ENCODE data around the gene LAMA1. TPM values are rescaled to one million over a fixed set of nuclear protein-coding genes. Genes with fewer than 3 reads are reported as not detected.

Gene LAMA1
- total RNA-seq, 1 experiment from 2014 or later = 28.8 TPM

DNA sequence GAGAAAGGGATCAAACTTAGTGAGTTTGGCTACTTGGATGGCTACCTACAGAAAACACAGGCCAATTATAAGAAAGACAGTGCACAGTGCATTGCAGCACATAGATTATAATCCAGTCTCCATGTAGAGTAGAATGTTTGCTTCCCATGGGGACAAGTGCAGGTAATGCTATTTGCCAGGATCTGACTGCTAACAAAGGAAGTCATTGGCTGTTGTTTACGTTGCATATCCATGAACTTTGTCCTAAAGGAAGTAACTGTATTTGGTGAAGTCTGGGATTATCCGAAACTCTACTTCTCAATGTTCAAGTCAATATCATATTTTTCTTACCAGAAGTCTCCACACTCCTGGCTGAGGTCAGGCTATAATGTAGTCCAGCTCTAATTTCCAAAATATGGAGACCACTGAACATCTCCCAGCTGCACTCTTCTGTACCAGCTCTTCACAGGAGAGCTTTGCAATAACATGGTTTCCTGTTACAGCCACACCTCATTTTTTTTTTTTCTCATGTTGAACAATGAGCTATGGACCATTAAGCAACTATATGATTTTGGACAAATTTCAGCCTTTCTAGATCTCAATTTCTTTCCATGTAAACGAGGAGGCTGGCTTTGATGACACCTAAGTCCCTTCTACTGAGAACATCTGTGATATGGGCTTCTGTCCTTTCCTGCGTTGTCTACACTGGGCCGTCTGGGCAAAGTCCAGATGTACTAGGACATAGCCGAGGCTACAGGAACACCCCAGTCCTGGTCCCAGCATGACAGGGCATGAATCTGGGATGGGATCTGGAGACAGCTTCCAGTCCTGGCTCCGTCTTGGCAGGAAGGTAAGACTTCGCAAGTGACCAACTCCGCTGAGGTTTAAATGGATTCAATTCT is 154.8 kb downstream of the LAMA1 start:
- no CpG with 5 or more reads among the region's 9 CpGs for WGBS (ENCODE audit: extremely low coverage, insufficient read length, low lambda C conversion rate)
- Mint-ChIP-seq H3K9me3 (peaks cover 4 to 7% of the 10 kb centered on the region in 2 experiments), H3K4me1 (no peaks in the 10 kb centered on the region), H3K27me3 (ENCODE audit: low read depth) (no peaks in the 10 kb centered on the region; the same call in 1 of the 2 replicates), H3K36me3 (ENCODE audit: insufficient read depth in 1 of 3, low read depth in 3 of 3) (peaks cover 45 to 62% (median 50%) of the 10 kb centered on the region in 3 experiments), H3K4me3 (no peak overlapping the region), H3K27ac (peak overlapping the region in 2 of 3 experiments; percentile 36 to 79; a peak in 4 of 7 replicates)
- Histone ChIP-seq H3K4me1 (ENCODE audit: insufficient read depth, low read length) (no peaks in the 10 kb centered on the region), H2BK20ac (ENCODE audit: low read depth, low read length, poor library complexity, severe bottlenecking) (no peak overlapping the region), H3K4ac (ENCODE audit: low read depth, low read length) (no peak overlapping the region), H2BK12ac (ENCODE audit: insufficient read length, low read depth, low read length) (no peak overlapping the region), H3K4me2 (ENCODE audit: insufficient read depth, insufficient read length, low read length) (no peak overlapping the region), H2AFZ (ENCODE audit: low read length) (no peak overlapping the region), H3K27me3 (ENCODE audit: insufficient read depth, low read length) (no peaks in the 10 kb centered on the region), H2BK15ac (ENCODE audit: low read depth, low read length) (no peak overlapping the region), H4K8ac (replicated peaks; ENCODE audit: insufficient read length, low read depth, low read length) (no peak overlapping the region), H2BK120ac (ENCODE audit: low read depth, low read length, poor library complexity, severe bottlenecking) (no peak overlapping the region), H3K27ac (ENCODE audit: insufficient read length, low read depth, low read length) (no peak overlapping the region), H3T11ph (ENCODE audit: low read length) (no peak overlapping the region), H2AK5ac (ENCODE audit: insufficient read length, low read length) (no peak overlapping the region), H3K79me2 (ENCODE audit: insufficient read depth, low read length) (no peaks in the 10 kb centered on the region), H3K9ac (ENCODE audit: extremely low read depth, insufficient read length, low read length) (no peak overlapping the region), H3K14ac (ENCODE audit: insufficient read depth, low read length) (no peak overlapping the region), H4K91ac (ENCODE audit: insufficient read length, low read depth, low read length) (no peak overlapping the region), H4K20me1 (ENCODE audit: control insufficient read depth, insufficient read depth, insufficient read length) (no peaks in the 10 kb centered on the region), H4K5ac (ENCODE audit: insufficient read length, low read depth, low read length) (no peak overlapping the region), H3K18ac (ENCODE audit: insufficient read length, low read depth, low read length) (no peak overlapping the region), H3K79me1 (ENCODE audit: insufficient read depth, low read depth, low read length, poor library complexity, severe bottlenecking) (no peaks in the 10 kb centered on the region), H3K56ac (ENCODE audit: insufficient read length, low read depth, low read length) (no peak overlapping the region), H2BK5ac (ENCODE audit: insufficient read length, low read length) (no peak overlapping the region), H3K9me3 (ENCODE audit: control insufficient read depth, low read depth, low read length) (no peaks in the 10 kb centered on the region), H3K23ac (ENCODE audit: insufficient read length, low read depth, low read length) (no peak overlapping the region), H3K23me2 (ENCODE audit: insufficient read length, low read depth, low read length, poor library complexity, severe bottlenecking) (no peaks in the 10 kb centered on the region)
- DNase-seq = no peak
- TF ChIP-seq, protein P1, sequence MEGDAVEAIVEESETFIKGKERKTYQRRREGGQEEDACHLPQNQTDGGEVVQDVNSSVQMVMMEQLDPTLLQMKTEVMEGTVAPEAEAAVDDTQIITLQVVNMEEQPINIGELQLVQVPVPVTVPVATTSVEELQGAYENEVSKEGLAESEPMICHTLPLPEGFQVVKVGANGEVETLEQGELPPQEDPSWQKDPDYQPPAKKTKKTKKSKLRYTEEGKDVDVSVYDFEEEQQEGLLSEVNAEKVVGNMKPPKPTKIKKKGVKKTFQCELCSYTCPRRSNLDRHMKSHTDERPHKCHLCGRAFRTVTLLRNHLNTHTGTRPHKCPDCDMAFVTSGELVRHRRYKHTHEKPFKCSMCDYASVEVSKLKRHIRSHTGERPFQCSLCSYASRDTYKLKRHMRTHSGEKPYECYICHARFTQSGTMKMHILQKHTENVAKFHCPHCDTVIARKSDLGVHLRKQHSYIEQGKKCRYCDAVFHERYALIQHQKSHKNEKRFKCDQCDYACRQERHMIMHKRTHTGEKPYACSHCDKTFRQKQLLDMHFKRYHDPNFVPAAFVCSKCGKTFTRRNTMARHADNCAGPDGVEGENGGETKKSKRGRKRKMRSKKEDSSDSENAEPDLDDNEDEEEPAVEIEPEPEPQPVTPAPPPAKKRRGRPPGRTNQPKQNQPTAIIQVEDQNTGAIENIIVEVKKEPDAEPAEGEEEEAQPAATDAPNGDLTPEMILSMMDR (conservative IDR thresholded peaks at IDR 0.05) = no peak
